Neural crest cell (in vitro differentiated cells): ENCODE results near the gene SSC4D. TPM values are rescaled to one million over a fixed set of nuclear protein-coding genes. Genes with fewer than 3 reads are reported as not detected.
A peak's percentile ranks its signal among the peaks of the same experiment; 100 is the strongest.

Source experiments
- DNase-seq: peaks from one replicate; pipeline ENCODE4 v3.0.0; 2021; ENCODE audit warnings: low read depth, mixed read lengths, low spot score
- H3K27ac Mint-ChIP-seq: one replicate; pipeline ENCODE4 v1.8.0; 2021; ENCODE audit warnings: mild to moderate bottlenecking, mixed read lengths; ENCODE audit not compliant: unreplicated experiment
- H3K27me3 Mint-ChIP-seq: 2 replicates; pipeline ENCODE4 v1.8.0; 2021; ENCODE audit warnings: low read depth, mild to moderate bottlenecking, mixed read lengths
- H3K36me3 Mint-ChIP-seq: 2 replicates; pipeline ENCODE4 v1.8.0; 2021; ENCODE audit warnings: low read depth, mild to moderate bottlenecking, mixed read lengths
- H3K4me1 Mint-ChIP-seq: 2 replicates; pipeline ENCODE4 v1.8.0; 2021; ENCODE audit warnings: mixed read lengths
- H3K4me3 Mint-ChIP-seq: one replicate; pipeline ENCODE4 v1.8.0; 2021; ENCODE audit warnings: mild to moderate bottlenecking, mixed read lengths
- H3K9me3 Mint-ChIP-seq: 2 replicates; pipeline ENCODE4 v1.8.0; 2021; ENCODE audit warnings: mixed read lengths
- total RNA-seq: library from RNA; stranded (reverse); gene quantifications from 2 replicates; pipeline ENCODE4 v1.2.1, GENCODE V29; 2021
- TF ChIP-seq, protein P1 (sequence below): fragments of 200-600 bp; sonication (generic); conservative IDR thresholded peaks from 2 replicates; pipeline ENCODE4 v1.5.0; 2021; ENCODE audit warnings: antibody characterized with exemption, mild to moderate bottlenecking

Gene SSC4D
- total RNA-seq, 1 donor from 2014 or later, result 1.1 TPM

DNA sequence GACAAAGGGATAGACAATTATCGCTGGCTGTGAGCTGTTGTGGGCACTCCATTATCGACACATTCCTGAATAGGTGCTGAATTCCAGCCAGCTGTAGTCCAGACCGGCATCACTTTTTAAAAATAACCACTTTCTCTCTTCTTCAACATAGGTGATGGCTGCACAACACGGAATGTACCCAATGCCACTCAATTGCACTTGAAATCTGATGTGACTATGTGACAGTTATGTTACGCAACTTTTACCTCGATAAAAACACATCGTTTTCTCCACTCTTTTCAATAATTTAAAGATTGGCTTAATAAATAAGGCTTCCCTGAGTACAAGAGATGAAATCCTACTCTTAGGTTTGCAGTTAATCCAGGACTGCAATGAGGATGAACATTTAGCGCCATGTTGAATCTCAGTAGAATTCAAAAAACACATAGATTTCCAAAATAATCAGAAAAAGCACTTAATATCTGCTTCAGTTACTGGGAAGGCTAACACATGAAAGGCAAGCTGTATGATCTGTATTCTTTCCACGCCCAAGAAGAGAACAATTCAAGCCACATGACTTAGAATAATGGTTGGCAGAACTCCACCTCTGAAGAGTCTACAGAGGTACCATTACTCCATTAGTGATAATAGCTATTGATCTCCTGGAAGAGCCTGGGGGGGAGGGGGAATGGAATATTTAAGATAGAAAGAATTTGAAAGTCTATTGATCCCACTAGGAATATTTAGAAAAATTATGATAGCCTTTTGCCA lies 54.3 kb downstream of the SSC4D start:
- H3K27ac Mint-ChIP-seq, result no peak overlapping the region
- H3K36me3 Mint-ChIP-seq, result peaks cover 24% of the 10 kb centered on the region
- TF ChIP-seq, protein P1, sequence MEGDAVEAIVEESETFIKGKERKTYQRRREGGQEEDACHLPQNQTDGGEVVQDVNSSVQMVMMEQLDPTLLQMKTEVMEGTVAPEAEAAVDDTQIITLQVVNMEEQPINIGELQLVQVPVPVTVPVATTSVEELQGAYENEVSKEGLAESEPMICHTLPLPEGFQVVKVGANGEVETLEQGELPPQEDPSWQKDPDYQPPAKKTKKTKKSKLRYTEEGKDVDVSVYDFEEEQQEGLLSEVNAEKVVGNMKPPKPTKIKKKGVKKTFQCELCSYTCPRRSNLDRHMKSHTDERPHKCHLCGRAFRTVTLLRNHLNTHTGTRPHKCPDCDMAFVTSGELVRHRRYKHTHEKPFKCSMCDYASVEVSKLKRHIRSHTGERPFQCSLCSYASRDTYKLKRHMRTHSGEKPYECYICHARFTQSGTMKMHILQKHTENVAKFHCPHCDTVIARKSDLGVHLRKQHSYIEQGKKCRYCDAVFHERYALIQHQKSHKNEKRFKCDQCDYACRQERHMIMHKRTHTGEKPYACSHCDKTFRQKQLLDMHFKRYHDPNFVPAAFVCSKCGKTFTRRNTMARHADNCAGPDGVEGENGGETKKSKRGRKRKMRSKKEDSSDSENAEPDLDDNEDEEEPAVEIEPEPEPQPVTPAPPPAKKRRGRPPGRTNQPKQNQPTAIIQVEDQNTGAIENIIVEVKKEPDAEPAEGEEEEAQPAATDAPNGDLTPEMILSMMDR, result no peak
- no peaks in the 10 kb centered on the region for H3K27me3 Mint-ChIP-seq
- H3K9me3 Mint-ChIP-seq, result peaks cover 2% of the 10 kb centered on the region
- peaks cover 41% of the 10 kb centered on the region for H3K4me1 Mint-ChIP-seq
- peak overlapping the region; percentile 98 for H3K4me3 Mint-ChIP-seq
- DNase-seq, result no peak

DNA sequence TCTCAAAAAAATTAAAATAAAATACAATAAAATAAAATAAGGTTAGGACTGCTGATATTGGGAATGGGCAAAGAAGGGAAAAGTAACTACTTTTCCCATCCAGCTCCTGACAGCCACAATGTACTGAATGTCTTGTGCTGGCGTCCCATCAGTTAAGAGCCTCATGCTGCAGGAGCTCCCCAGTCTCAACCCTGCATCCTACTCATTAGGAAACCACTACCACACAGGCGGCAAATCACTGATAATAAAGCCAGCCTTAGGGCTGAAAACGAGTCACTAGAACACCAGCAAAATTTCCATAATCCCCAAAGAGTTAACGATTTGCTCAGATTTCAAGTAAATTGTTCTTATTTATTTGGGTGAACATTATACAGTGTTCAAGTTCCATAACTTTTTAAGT lies 55.0 kb downstream of the SSC4D start:
- Mint-ChIP-seq H3K9me3 (peaks cover 2% of the 10 kb centered on the region), H3K27ac (no peak overlapping the region), H3K4me1 (peaks cover 36% of the 10 kb centered on the region), H3K36me3 (peaks cover 30% of the 10 kb centered on the region), H3K27me3 (no peaks in the 10 kb centered on the region), H3K4me3 (peak overlapping the region; percentile 47)
- TF ChIP-seq, protein P1, result no peak
- DNase-seq, result no peak

DNA sequence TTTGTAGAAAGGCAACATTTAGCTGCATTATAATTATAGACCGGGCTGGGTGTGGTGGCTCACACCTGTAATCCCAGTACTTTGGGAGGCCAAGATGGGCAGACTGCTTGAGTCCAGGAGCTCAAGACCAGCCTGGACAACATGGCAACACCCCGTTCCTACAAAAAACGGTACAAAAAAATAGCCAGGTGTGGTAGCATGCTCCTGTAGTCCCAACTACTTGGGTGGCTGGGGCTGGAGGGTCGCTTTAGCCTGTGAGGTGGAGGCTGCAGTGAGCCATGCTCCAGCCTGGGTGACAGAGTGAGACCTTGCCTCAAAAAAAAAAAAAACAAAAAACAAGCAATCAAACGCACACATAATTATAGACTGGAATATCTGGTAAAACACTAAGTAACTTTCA lies 55.8 kb downstream of the SSC4D start:
- no peaks in the 10 kb centered on the region for H3K27me3 Mint-ChIP-seq
- peaks cover 34% of the 10 kb centered on the region for H3K36me3 Mint-ChIP-seq
- no peak for DNase-seq
- peaks cover 2% of the 10 kb centered on the region for H3K9me3 Mint-ChIP-seq
- no peak overlapping the region for H3K27ac Mint-ChIP-seq
- H3K4me1 Mint-ChIP-seq, result peaks cover 33% of the 10 kb centered on the region
- H3K4me3 Mint-ChIP-seq, result peak overlapping the region; percentile 28
- TF ChIP-seq, protein P1, result no peak

DNA sequence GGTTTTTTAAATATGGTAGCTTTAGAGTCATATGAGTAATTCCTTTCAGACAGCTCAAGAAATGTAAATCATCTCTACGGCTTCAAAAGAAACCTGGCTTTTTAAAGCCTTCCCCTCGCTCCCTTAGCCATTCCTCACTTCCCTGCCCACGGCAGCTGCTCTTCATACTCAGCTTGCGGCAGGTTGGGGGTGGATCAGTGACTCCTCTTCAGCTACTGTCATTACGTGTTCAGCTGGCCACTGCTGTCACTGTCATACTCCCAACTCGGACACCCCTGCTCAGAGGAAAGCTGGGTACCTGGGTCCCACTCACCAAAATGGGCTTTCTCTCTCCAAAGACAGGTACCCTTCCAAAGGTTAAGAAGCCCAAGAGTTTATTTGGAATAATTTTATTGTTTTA lies 57.3 kb downstream of the SSC4D start:
- Mint-ChIP-seq H3K27me3 (no peaks in the 10 kb centered on the region), H3K36me3 (peaks cover 38% of the 10 kb centered on the region), H3K4me1 (peaks cover 33% of the 10 kb centered on the region), H3K27ac (no peak overlapping the region), H3K9me3 (peaks cover 2% of the 10 kb centered on the region), H3K4me3 (peak overlapping the region; percentile 38)
- no peak for DNase-seq
- TF ChIP-seq, protein P1, result no peak

DNA sequence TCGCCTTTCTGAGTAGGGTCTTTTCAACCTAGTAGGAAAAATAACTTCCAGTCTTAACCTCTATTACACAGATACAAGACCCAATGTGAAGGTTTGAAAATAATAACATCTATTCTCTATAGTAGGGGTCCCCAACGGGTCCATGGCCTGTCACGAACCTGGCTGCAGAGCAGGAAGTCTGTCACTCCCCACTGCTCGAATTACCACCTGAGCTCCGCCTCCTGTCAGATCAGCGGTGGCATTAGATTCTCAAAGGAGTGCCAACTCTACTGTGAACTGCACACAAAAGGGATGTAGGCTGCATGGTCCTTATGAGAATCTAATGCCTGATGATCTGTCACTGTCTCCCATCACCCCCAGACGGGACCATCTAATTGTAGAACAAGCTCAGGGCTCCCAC lies 58.1 kb downstream of the SSC4D start:
- no peaks in the 10 kb centered on the region for H3K27me3 Mint-ChIP-seq
- no peak overlapping the region for H3K27ac Mint-ChIP-seq
- peaks cover 32% of the 10 kb centered on the region for H3K4me1 Mint-ChIP-seq

More for the DNA sequence above, 58.1 kb downstream of the SSC4D start:
- Mint-ChIP-seq H3K36me3 (peaks cover 42% of the 10 kb centered on the region), H3K9me3 (peaks cover 2% of the 10 kb centered on the region), H3K4me3 (peak overlapping the region; percentile 0)
- TF ChIP-seq, protein P1, result no peak
- no peak for DNase-seq
